A172 (cell line): ENCODE measurements around the gene HOXA3. TPM values are rescaled to one million over a fixed set of nuclear protein-coding genes. Genes with fewer than 3 reads are reported as not detected.

ENCODE experiments used
- DNase-seq: peaks from one replicate; pipeline ENCODE4 v3.0.0-alpha.2; 2015; ENCODE audit warnings: low spot score
- total RNA-seq: library from RNA; depleted of rRNA; stranded (reverse); fragments of >200 nt; shearing (Covaris generic); gene quantifications from 2 replicates; pipeline ENCODE4 v1.2.3, GENCODE V29; 2014

The HOXA3 gene
- total RNA-seq, 1 experiment from 2014 or later: 0.41 TPM

DNA sequence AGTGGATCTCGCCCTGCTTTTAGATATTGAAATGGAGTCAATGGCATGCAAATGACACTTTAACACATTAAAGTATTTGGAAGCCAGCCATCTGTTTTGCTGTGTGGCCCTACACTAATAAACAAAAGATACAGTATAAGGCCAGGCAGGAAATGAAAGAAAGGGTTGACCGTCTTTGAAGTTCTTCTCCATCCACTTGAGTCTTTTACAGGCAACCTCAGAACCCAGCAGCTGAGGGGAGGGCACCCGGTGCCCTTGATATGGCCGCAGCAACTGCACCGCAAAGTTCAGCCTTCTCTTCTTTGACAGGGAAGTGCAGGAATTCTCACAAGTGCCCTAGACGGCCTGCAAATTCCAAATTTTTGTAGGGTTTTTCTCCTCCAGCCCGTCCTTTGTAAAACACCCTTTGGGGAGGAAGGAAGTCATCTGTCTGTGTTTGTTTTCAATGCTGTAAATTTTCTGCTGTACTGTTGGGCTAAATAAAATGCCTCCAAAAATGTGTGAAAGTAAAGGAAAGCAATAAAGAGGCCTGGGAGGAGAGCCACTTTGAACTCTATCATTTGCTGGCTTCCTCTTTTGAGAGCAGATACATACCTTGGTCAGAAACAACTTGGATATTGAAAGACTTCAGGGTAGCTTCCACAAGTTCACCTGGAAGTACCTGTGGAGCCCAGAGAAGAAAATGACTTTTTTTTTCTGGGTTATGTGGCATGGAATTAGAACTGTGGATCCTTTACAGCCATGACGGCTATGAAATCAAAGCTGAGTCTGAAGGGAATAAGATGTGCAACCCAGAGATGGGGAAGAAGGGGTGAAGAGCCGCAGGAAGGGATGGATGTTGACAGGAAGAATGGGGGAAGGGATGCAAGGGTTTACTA lies 60.2 kb downstream of the HOXA3 start:
- no peak for DNase-seq

DNA sequence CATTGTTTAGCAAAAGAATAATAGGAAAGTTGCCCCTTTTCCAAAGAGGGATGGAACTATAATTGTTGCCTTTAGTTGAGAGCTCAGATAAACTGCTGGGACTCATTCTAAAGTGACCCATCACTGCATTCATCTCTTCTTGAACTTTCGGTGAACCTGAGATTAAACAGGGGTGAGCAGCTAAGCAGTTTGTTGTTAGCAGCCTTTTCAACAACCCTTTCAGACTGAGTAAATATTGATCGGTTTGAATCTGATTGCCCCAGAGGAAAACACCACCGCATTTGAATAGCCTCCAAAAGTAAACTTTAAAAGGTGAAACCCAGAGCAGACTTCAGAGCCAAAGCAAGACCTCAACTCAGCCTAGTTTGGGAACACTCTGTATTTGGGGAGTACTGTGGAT lies 61.3 kb downstream of the HOXA3 start:
- no peak for DNase-seq

DNA sequence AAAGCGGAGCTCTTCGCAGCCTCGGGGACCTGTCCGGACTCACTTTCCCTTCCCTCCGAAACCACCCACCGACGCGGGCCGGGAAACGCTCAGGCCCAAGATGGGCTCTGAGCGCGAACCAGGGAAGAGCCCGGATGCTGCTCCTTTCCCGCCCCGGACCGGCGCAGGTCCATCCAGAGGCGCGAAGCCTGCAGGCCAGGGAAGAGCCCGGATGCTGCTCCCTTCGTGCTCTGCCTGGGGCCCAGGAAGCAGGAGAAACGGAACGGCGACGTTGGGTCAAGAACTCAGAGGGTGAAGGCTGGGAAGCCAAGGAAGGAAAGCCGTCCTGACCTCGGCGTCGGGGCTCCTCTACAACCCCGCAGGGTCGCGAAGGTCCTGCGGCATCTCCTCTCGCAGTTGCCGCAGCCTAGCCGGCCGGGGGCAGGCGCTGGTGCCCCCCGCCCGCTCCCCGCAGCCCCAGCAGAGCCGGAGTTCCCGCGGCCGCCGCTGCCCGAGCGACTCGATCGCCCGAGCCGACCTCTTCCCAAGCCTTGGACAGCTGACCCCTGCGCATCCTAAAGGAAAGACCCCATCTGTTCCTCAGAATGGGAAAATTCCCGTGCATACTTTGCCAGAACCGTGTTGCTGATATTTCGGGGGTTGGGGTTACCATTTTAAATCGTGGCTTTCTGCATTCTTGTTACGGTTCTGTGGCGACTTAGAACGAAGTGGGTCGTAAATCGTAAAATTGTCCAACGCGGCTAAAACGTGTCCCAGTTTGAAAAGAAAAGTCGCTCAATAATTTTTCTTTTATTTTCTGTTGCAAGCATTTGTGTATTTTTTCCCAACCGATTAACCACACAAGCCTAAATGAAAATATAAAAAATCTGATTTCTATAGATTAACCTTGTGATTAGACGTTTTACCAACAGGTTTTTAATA lies 64.1 kb downstream of the HOXA3 start:
- no peak for DNase-seq

DNA sequence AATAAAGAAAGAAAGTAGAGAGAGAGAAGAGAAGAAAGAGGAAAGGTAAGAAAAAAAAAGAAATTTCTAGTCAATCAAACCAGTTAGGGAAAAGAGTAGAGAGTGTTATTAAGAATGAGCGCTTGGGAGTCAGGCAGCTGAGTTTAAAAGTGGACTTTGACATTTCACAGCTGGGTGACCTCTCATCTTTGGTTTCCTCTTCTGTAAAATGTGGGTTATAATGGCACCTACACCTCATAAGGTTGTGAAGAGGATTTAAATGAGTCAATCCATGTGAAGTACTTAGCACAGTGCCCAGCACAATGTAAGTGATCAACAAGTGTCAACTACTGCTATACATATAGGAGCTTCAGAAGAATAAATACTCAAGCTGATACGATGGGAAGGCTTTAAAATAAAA lies 68.7 kb downstream of the HOXA3 start:
- no peak for DNase-seq

DNA sequence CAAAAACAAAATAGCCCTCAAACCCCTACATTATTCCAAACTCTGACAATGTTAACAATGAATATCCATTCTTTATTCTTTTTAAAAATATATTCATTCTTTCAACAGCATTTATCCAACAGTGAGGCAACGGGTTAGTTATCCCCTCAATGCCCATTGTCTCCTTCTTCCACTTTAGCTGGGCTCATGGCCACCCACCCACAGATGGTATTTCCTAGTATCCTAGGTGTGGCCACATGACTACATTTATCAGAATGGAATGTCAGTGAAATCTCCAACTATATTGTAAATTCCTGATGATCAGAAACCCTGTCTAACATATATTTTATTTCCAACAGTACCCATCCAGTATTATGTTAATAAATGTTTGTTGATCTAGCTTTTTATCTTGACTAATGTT lies 70.2 kb downstream of the HOXA3 start:
- peak; percentile 25 for DNase-seq

DNA sequence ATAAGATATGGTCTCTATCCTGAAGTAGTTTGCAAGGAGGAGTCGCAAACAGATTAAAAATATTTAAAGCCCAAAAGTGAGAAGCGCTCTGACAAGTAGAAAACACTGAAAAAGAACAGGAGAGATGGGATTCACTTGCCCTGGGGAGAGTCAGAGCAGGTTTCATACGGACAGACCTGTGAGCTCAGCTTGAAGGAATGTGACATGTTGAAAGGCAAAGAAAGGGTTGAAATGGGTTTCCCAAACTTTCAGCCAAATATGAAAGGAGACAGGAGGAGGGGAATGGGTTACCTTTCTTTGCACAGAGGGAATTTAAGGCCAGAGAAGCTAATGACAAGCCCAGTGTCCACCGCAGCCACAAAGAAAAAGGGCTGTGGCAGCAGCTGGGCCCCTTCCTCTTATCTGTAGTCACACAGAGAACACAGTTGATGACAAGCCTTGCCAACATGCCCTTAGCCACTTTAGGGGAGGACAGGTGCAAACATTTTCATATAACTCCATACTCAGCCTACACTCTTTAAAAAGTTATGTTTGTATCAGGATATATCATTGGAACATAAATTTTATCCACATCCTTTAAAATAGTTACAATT lies 71.4 kb downstream of the HOXA3 start:
- DNase-seq: peak; percentile 37

DNA sequence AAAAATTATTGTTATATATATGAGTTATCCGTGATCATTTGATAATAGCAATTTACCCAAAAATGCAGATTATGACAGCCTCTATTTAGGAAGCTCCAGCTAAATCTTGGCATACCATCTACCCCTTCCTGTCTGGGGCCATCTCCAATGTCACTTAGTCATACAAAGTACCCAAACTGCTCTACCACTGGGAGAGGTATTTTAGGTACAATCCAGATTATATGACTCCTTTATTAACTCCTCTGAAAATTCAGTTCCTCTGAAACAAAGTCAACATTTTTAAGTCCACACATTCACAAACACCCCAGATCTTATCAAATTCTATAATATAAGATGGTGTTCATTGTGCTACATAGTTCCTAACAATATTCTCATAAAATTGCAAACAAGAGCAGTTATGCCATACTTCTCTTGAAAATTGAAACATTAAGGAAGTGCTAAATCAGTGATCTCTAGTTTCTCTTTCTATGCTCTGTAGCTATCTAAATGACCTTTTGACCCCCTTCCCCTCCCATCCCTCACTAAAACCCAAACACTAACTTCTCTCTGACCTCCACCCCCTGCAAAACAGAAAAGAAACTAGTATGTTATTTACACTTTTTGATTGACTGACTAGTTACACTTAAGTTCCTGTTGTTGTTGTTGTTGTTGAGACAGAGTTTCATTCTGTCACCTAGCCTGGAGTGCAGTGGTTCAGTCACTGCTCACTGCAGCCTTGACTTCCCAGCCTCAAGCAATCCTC lies 73.0 kb downstream of the HOXA3 start:
- no peak for DNase-seq

DNA sequence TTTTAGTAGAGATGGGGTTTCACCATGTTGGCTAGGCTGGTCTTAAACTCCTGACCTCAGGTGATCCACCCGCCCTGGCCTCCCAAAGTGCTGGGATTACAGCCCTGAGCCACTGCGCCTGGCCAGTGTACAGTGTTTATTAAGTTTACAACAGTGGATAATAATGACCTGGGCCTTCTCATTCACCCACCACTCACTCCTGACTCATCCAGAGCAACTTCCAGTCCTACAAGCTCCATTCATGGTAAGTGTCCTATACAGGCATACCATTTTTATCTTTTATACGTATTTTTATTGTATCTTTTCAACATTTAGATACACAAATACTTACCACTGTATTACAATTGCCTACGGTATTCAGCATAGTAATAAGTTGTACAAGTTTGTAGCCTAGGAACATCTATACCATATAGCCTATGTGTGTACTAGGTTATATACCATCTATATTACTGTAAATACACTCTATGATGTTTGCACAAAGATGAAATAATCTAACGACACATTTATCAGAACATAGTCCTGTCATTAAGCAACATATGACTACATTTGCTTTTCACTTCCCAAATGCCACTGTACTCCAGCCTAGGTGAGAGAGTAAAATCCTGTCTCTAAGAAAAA lies 73.7 kb downstream of the HOXA3 start:
- DNase-seq: no peak

DNA sequence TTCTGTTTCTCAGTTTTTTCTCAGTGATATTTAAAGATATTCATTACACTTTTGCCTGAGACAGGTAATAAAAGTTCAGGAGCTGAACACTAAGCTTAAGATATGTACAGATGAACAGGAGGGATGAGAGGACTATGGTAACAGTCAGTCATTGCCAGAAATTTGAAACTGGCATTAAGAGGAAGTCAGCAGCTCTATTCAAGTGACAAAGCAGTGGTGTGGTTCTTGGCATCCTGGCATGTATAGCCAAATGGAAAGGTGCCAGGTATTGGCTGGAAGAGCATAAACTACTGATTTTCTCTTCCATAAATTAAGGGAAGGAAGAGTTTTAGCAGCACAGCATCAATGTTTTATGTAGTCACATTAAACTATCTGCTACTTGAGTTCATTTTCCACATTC lies 79.3 kb downstream of the HOXA3 start:
- peak; percentile 35 for DNase-seq

DNA sequence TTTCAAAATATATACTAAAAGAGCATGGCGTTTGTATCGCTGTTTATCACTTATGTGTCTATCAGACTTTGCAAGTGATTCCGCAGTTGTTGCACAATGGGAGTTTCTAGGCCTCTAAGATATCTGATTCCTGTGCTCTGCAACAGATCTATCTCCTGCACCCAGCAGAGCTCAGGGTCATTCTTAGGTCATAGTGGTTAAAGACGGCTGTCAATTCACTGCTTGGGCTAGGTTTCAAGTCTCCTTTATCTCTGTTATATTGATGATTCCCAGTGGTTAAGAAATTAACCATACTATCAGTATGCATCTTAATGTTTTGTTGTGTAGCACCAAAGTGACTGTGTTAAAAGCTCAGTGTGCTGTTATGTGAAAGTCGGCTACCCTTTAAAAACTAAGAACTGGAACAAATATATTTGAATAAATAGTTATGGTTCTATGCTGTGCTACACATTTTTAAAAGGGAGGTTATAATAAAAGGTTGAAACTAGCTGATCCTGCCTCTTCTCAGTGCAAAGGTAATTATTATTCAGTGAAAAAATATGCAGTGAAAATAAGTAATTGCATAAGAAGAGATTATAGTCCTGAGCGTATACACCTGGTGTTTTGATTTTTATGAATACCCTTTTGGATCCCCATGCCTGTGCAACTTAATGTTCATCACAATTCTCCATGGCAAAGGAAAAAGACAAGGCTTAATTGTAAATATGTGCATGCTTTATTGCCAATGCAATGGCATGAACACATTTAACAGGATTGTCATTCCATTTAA lies 80.6 kb downstream of the HOXA3 start:
- no peak for DNase-seq

DNA sequence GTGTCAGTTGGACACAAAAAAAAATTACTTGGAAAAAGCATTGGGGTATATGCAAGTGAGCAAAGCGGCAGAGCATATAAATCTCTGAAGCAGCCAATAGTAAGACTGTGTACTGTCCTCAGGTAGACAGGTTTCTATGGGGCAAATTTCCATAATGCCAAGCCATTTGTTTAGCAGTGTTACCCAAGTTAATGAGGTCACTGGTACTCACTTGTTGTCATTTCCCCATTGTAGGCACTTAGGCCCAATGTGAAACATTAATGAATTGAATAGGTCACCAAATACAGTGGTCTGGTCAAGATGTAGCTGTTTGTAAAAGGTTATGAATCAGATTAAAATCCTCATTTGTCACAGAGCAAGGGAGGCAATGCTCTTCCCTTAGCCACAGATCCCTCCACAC lies 84.1 kb downstream of the HOXA3 start:
- DNase-seq: no peak

DNA sequence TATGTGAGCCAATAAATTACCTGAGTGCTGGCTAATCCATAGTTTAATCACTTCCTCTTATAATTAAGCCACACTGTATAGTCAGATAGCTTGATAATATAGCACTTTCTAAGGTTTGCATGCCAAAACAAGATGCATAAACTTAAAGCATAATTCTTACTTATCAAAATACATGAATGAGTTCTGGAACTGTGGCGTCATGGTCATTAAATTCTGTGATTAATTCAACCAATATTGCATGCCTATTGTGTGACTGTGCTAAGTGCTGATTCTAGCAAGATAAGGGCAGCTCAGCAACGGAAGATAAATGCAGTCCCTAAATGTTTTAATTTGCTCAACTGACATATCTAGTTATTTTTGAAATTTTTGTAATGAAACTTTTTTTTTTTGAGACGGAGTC lies 86.2 kb downstream of the HOXA3 start:
- DNase-seq: peak; percentile 92

DNA sequence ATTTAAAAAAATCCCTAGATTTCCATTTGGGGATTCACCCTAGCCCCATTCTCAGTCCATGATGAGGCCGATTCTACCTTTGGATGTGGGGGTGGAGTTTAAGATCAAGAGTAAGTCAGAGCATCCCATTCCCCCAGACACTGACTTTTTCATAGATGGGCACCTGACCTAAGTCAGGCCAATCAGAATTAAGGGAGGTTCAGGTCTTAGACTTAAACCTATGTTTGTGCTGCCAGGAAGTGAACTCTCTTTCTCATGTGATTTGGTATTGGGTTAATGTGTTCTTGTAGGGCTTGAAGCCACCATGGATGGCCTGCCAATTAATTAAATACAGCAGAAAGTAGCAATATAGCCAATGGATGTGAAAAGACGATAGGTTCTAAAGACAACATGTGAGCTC lies 86.7 kb downstream of the HOXA3 start:
- DNase-seq: no peak

DNA sequence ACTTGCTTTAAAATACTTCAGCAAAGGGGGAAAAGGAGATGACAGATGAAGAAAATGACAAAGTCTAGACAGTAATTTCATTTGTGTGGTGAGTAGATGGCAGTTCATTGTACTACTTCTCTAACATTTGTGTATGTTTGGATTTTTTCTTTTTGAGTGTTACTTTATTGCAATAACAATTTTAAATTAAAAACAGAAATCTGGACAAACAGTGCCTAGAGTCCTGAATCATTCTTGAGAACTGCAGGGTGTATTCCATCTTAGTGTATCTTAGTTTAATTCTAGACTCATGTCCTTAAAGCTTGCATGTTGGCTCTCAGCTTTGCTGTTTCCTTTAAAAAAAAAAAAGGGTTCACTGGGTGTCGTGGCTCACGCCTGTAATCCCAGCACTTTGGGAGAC lies 87.7 kb downstream of the HOXA3 start:
- DNase-seq: no peak

DNA sequence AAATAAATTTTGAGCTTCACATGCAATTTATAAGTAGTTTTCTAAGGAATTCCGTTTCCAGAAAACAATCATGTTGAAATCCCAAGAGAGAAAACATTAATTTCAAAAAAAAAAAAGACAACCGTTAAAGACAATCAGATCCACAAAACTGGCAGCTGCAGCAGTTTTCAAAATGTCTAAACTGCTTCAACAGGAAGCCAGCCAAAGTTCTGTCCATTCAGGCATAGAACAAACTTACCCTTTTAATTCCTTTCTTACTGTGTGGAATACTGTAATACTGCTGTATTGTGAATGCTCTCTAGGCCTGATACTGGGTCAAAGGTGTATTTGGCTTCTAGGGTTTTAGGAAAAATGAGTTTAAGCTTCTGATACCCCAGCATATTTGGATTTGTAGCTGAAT lies 88.2 kb downstream of the HOXA3 start:
- DNase-seq: no peak

DNA sequence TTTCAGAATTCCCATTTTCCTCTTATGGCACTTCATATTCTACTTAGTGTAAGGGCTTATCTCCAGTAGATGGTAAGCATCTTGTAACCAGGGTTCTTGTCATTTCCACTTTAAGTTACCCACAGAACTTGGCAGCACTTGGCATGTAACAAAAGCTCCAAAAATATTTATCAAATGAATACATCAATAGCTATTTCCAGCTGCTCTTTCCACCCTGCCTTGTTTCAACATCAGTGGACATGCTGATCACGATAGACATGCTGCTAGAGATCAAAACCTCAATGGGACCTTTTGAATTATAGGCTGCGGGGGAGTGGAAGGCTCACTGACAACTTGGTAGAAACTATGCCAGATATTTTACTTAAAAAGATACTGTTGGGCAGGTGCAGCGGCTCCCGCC lies 89.4 kb downstream of the HOXA3 start:
- DNase-seq: no peak
